Esophagus muscularis mucosa (tissue), 3 donors: ENCODE data around the gene GPRIN1.
"Not testable (repeated sequence)": the region's sequence is repeated elsewhere in the genome, so short reads cannot be mapped to it uniquely, and the experiment has no call there.

Experiments used
- CTCF ChIP-seq, 3 experiments: fragments of 200-600 bp in 2 of 3; fragments of 450-650 bp in 1 of 3; sonication (generic) in 2 of 3; IDR thresholded peaks; one replicate each; pipeline ENCODE4 v1.5.1; 2017 to 2019; ENCODE audit warnings: antibody characterized with exemption in 3 of 3, mild to moderate bottlenecking in 2 of 3, moderate library complexity in 1 of 3
- POLR2A ChIP-seq: fragments of 450-650 bp; IDR thresholded peaks from one replicate; pipeline ENCODE4 v1.6.1; 2017; ENCODE audit warnings: antibody characterized with exemption, moderate library complexity, mild to moderate bottlenecking, low read depth

GRCh38 chr5:176599749-176600430 is 10.1 kb downstream of the GPRIN1 start:
- TF ChIP-seq POLR2A; CTCF (IDR thresholded peaks at IDR 0.05): not testable (repeated sequence)
